ENCODE data around the gene KRTAP1-4.

DNA sequence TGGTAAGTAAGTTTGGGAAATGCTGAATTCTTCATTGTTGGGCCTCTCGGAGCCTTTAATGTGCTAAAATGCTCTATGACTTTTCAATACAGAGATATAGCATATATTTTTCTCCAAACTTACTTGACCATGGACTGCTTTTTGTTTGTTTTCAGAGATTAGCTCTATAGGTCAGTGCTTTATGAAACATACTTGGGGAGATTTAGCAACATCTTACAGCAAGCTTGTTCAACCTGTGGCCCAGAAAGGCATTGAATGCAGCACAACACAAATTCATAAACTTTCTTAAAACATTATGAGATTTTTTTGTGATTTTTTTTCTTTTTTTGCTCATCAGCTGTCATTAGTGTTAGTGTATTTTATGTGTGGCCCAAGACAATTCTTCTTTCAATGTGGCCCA lies 20.1 kb downstream of the KRTAP1-4 start:
- TF ChIP-seq, protein P1, sequence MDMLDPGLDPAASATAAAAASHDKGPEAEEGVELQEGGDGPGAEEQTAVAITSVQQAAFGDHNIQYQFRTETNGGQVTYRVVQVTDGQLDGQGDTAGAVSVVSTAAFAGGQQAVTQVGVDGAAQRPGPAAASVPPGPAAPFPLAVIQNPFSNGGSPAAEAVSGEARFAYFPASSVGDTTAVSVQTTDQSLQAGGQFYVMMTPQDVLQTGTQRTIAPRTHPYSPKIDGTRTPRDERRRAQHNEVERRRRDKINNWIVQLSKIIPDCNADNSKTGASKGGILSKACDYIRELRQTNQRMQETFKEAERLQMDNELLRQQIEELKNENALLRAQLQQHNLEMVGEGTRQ (IDR thresholded peaks at IDR 0.05; ENCODE audit: low read length), result no peak
- TF ChIP-seq, protein P2, sequence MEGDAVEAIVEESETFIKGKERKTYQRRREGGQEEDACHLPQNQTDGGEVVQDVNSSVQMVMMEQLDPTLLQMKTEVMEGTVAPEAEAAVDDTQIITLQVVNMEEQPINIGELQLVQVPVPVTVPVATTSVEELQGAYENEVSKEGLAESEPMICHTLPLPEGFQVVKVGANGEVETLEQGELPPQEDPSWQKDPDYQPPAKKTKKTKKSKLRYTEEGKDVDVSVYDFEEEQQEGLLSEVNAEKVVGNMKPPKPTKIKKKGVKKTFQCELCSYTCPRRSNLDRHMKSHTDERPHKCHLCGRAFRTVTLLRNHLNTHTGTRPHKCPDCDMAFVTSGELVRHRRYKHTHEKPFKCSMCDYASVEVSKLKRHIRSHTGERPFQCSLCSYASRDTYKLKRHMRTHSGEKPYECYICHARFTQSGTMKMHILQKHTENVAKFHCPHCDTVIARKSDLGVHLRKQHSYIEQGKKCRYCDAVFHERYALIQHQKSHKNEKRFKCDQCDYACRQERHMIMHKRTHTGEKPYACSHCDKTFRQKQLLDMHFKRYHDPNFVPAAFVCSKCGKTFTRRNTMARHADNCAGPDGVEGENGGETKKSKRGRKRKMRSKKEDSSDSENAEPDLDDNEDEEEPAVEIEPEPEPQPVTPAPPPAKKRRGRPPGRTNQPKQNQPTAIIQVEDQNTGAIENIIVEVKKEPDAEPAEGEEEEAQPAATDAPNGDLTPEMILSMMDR (IDR thresholded peaks at IDR 0.05; ENCODE audit: control extremely low read depth in 1 of 3, insufficient read depth in 1 of 3, low read depth in 1 of 3, low read length in 3 of 3), result no peak
- TF ChIP-seq EP300 (IDR thresholded peaks at IDR 0.05; ENCODE audit: borderline replicate concordance in 1 of 2, low read depth in 2 of 2, low read length in 2 of 2) (no peak), POLR2A (IDR thresholded peaks at IDR 0.05; ENCODE audit: control extremely low read depth in 1 of 2, low read depth in 2 of 2, low read length in 2 of 2) (no peak), BRCA1 (IDR thresholded peaks at IDR 0.05; ENCODE audit: low read depth, low read length) (no peak), POLR2AphosphoS5 (IDR thresholded peaks at IDR 0.05; ENCODE audit: low read depth, low read length) (no peak)
- TF ChIP-seq, protein P3, sequence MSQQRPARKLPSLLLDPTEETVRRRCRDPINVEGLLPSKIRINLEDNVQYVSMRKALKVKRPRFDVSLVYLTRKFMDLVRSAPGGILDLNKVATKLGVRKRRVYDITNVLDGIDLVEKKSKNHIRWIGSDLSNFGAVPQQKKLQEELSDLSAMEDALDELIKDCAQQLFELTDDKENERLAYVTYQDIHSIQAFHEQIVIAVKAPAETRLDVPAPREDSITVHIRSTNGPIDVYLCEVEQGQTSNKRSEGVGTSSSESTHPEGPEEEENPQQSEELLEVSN (IDR thresholded peaks at IDR 0.05), result no peak

Data from H1 (cell line).